DMS153 treated with DMSO at 0.1 percent for 48 hours (cell line): ENCODE results near the gene FSTL5.

Source experiments
- DNase-seq: peaks from one replicate; lab custom pipeline; 2025; ENCODE audit not compliant: unreplicated experiment; lab: John Stamatoyannopoulos, UW

FSTL5 gene

DNA sequence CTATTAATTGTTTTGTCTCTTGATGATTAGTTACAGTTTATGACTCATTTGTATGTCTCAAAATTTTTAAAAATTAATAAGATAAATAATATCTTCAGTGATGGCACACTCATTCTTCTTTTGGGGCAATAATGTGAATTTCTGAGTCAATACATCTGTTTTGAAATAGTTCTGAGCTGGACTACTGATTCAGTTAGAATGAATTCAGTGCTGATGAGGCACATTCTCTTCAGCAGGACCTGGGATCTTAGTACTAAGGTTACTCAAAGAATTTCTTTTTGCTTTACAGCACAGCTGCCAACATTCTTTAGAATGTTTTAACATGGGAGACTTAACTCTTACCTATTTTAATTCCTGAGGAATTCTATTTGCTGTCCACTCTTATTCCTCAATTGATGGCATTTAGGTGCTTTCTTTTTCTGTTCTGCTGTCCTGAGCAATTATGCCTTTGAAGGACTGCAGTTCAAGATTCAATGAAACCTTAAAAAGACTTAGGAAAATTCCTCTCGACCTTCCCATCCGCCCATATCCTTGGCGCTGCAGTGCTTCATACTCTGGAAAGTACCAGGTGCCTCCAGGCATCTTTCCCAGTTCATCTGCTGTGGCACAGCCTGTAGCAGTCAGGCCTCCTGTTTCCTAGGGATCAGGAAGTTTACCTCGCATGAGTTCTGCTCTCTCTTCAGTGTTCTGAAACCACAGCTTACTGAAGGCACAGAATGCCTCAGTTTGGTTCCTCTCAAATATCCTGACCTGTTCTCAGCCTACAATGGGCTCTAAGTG is 213.7 kb downstream of the FSTL5 start:
- no peak for DNase-seq

DNA sequence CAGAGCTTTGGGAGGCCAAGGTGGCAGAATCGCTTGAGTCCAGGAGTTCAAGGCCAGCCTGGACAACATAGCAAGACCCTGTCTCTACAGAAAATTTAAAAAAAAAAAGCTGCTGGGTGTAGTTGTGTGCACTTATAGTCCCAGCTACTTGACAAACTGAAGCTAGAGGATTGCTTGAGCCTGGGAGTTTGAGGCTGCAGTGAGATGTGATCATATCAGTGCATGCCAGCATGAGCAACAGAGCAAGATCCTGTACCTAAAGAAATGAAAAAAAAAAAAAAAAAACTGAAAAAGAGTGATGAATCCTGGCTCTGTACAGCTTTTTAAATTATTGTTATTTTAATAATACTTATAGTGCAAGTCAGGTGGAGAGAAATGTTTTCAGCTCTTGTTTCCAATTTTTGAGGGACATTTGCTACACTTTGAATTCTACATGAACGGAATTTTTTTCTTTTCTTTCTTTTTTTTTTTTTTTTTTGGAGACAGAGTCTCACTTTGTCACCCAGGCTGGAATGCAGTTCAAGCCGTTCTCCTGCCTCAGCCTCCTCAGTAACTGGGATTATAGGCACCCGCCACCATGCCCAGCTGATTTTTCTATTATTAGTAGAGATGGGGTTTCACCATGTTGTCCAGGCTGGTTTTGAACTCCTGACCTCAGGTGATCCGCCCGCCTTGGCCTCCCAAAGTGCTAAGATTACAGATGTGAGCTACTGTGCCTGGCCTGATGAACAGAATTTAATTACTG is 215.6 kb downstream of the FSTL5 start:
- no peak for DNase-seq

DNA sequence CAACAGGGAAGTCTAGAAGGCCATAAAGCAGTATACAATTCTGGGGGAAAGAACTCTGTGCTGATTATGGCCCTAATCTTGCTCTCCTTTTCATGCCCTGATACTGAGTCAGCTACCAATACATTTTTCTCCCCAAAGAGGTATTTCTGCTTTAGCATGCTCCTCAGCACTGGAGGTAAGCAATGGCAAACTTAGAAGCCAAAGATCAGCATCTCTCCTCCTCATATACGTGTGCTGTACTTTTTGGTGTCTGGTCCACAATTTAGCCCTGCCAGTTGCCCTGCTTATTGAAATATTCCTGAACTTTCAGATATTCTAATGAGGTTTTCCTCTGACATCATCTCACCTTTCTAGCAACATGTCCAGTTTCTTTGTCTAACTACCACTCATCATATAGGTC is 226.2 kb downstream of the FSTL5 start:
- DNase-seq = no peak

DNA sequence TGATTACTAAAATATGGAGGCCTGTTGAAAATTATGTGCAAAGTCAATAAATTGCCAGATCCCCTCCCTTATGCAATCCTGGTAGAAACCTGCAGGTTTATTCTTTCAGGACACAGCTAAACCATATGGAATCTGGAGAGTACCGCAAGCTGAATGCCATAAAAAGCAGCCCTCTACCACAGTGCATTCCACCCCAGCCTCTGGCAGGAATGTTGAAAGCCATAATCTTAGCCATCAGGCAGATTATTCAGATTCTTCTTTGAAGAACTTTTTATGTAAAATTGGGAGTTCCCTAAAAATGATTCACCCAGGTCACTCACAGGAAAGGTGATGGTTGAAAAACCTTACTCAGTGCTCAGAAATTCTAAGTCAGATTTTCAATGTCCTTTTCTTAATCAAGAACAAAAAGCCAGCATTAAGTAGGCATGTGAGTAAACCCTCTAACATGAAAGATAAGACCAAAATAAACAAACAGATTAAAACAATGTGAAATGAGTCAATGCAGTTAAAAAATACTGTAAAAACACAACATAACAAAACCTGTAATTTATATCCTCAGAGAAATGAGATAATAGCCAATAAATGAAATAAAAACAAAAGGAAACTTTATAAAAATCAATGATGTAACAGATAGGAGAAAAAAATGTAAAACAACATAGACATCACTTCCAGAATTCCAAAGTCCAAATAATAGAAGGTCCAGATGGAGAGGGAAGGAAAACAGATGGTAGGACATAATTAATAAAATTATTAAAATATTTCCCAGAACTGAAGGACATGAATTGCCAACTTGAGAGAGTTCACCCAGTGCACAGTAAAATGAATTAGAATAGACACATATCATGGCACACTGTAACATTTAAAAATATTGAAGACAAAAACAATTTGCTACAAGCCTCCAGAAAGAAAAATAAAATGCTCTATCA is 226.9 kb downstream of the FSTL5 start:
- DNase-seq = no peak

DNA sequence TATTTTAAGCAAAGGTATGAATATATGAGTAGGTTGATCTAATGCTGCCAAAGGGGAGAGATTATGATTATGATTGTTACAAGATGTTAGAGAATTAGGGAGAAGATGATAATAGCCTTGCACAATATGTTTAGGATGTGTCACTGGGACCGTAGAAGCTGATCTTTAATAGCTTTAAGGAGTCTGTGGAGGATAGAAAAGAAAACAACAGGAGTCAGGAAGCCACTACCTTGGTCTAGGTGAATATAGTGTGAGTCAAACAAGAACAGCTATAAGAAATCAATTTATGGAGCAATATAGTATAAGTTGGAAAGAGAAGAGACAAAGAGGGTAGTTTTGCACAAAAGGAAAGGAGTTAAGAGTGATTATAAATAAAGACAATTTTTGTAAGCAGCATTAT is 232.7 kb downstream of the FSTL5 start:
- DNase-seq = no peak

DNA sequence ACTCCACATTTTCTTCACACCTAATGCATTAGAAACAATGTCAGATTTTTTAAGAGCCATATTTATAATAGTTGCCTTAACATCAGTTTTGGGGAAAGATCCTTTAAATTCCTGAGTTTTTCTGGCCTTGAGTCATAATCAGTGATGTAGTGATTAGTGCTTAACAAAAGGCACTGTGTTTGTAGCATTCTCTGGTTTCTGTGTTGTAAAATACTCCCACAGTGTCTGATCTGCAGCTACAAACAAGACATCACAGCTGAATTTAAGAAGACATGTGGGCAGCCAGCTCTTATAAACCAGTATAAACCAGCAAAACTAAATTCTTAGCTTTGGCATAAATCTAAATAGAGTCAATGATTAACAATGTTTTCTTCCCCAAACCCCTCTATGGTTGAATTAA is 233.8 kb downstream of the FSTL5 start:
- DNase-seq = no peak

DNA sequence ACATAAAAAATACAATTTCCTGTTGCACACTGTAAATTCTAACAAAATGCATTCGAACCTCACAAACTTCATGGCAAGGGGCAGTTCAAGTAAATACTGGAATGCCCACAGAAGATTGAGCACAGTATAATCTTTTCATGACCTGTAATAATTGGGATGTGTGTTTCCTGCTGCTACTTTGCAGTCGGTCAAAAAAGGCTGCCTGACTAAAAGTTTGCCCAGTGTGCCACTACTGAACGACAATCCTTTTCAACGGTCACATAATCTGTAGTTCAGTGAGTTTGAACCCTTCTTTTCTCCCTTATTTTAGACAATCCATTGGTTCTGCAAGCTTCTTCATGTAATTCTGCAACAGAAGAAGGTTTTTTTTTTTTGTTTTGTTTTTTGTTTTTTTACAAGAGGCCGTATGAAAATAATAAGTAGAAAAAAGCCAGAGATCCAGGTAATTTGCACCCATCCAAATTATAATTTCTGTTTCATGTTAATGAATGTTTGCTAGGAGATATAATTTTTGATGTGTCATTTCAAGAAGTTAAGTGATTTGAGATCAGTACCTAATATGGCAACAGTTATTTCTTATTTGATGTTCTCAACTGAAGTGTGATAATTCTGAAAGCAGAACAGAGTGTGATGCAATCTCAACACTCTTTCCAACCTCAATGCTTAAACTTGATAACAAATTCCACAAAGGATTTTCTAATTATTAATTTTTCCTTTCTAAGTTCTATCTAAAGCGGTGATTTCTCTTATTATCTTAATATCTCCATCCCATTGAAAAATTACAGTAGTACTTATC is 237.6 kb downstream of the FSTL5 start:
- DNase-seq = no peak

DNA sequence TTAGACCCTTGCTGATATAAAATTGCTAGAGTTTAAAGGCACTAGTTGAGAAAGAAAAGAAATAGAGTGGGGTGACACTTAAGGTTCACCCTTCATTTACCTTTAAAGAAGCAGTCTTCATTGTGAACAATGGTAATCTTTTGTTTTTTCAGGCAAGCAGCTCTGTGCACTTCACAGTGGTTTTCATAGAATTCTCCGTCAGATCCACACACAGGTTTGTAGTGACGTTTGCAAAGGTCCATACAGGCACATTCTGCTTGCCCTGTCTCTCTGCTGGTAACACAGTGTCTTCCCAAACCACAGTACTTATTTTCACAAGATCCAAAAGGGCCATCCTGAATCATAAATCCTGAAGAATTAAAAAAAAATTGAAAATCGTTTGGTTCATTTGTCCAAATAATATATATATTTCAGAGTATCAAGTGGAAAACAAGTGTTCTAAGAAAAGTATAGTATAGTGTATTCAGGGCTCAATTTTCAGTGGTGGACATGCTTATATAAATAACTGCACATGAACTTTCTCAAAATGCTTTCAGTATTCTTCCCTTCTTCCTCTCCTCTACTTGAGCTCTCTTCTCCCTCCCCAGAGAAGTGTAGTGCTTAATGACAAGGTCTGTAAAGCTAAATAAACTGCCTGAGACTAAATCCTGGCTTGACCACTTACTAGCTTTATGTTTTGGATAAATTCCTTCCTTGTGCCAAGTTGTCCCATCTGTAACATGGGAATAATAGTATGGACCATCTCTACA is 243.3 kb downstream of the FSTL5 start:
- no peak for DNase-seq

DNA sequence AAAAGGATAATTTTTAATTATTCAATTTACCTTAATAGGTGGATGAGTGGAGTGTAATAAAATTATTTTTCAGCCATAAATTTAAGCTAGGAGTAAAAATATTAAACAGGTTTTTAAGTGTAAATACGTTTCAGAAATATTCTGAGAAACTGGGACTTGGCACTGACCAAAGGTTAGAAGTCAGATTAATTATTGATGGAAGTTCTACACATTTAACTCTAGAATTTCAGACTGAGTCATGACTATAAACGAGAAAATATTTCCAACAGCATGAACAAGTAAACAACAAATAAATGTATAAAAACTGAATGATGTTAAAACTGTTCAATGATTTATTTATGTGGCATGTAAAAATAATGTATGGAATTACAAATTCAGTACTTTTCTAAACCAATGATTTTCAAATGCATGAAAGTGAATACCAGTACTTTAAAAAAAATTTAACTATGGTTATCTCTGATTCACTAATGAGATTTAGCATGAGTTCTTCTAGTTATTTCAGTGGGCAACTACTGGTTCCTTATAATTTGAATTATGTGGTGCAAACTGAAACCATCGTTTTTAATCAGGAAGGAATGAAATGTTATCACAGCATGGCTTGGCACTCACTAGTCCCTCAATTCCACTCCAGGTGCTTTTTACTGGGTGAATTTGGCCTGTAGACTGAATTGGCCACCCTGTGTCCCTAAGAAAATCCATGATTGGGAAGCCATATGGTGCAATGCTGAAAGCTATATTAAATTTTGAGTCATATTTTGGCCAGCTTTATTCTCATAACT is 244.2 kb downstream of the FSTL5 start:
- DNase-seq = no peak

DNA sequence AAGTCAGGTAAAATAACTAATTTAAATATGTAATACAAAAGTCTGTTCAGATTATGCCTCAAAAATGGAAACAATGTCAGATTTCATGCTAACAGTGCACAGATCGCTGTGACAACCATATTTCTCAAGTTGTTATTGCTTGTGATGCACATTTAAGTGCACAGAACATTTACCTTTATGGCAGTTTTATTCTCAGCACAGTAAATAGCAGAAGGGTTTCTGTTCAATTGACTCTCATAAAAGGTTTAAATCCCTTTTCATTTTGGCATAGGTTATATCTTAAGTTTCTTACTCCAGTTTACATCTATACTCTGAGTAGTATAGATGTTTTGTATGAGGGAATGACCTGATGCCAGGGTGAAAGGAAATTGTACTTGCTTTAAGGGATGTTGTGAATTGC is 247.8 kb downstream of the FSTL5 start:
- no peak for DNase-seq

DNA sequence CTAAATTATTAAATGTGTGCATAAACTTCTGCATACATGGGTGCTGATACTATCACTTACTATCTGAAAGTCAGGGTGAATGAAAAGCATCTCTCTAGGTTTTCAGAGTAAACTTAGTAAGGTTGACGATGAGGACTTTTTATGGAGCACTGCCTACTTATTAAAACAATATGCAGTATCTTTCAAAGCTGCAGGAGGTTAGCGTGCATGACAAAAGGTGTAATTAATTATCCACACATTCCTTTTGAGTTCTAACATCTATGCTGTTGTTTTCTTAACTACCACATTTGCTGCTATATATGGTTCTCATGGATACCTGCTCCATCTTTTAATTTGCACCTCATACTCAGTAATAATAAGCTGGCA is 256.2 kb downstream of the FSTL5 start:
- no peak for DNase-seq

DNA sequence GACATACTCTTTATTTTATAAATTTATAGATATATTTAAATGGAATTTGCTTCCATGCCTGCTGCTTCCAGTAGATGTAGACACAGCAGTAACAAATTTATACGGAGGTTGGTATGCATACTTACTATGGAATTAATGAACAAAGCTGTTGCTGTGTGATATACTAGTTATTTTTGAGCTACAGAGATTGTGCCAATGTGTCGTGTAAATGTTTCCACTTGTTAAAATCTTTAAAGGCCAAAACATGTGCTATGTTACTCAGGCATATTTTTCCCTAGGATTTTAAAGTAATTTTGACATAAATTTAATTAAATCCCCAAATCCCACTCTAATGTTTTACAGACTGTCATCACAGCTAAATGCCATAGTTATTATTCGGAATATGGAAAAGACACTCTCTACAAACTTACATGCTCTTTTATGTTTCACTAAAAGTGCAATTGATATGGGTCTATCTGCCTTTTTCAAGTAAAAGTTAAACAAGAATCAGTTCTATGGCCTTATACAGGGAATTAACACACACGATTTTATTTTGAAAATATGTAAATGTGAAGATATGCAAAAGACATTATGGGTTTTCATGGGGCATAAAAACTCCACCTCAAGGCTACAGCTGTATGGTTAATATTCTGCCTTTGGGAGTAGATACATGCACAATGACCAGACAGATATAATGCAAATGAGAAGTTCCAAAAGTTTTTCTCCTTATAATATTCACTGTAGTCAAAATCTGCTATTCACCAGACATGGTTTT is 256.8 kb downstream of the FSTL5 start:
- no peak for DNase-seq

DNA sequence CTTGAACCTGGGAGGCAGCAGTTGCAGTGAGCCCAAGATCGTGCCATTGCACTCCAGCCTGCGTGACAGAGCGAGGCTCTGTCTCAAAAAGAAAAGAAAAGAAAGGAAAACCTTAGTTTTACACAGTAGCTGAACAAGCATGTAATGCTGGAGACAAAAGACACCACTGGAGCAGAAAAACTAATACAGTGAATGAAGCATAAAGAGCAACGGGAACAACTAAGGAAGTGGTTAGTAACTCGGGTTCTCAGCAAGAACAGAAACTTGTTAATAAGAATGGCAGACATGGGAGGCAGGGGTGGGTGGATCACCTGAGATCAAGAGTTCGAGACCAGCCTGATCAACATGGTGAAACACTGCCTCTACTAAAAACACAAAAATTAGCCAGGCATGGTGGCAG is 263.7 kb downstream of the FSTL5 start:
- no peak for DNase-seq

DNA sequence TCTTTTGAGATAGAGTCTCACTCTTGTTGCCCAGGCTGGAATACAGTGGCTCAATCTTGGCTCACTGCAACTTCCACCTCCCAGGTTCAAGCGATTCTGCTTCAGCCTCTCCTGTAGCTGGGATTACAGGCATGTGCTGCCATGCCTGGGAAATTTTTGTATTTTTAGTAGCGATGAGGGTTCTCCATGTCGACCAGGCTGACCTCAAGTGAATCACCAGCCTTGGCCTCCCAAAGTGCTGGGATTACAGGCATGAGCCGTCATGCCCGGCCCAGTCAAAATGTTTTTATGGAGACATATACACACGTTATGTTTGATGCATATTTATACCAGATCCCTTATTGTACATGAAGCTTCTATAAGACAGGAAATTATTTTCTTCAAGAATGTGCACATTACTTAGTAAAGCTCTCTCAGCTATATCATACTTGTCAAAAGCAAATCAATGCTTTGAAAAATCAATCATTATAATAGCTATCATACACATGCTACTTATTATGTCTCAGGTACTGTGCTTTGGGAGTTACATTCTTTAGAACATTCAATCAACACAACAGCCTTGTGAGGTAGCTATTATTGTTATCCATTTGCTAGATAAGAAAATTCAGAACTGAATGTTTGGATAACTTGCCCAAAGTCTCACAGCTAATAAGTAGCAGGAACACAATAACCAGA is 269.2 kb downstream of the FSTL5 start:
- no peak for DNase-seq

DNA sequence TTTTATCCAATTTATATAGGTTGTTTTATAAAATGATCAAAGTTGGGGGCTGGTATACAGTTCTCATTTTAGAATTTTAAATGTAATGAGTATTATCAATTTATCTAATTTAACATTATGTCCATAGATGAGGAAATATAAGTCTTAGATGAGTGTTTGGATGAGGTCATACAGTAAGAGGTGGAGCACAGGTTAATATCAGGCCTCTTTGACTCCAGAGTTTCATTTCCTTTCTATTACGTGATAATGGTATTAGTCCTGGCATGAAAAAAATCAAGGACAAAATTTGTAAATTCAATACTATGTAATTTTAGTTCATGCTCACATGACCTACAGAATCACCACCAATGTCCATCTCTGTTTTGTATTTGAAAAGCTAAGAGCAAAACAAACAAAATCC is 269.8 kb downstream of the FSTL5 start:
- DNase-seq = no peak

DNA sequence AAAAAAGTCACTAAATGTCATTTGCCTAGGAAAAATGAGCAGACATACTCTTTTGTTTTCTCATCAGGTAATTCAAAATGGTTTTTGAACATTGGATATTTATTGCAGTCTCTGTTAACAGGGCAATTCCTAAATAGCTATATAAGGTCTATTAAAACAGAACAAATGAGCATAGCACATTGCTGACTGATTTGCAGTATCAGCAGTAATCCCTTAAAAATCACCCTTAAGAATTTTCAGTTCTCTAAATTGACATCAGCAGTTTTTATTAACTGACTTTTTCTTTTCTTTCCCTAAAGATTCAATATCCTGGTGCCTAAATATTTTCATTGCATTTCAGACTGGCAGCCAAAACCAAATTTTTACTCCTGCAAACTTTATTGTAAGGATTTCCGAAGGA is 270.2 kb downstream of the FSTL5 start:
- DNase-seq = no peak

DNA sequence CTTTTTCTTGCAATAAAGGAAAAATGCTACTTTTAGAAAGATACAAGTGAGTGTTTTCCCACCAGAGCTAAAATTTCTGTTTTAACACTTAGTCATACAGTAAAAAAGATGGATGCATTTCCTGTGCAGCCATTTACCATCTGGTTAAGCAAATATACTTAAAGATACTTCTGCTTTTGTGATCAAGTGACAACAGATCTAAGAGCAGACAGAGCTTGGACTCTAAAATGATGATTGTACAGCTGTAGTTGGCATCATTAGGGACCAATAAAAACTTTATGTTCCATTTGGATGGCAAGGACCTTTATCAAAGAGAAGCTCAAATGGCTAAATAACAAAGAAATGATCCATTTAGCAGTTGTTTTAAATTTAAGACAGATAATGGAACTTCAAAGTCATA is 270.8 kb downstream of the FSTL5 start:
- DNase-seq = peak; percentile 86

DNA sequence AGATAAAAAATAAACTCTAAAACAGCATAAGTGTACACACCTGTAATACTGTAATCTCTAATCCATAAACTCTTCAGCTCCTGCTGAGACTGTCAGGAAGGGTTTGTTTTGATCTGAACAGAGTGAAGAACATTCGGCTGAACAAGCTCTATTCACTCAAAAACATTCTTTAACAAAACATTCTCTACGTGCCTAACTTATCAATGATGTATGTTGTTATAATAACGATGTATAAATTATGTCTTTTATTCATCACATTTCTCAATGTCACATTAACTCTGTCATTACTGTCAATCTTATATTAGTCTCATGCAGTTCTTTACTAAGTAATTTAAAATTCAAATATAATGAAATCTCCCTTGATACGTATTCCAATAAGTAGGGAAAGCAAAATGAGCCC is 280.6 kb downstream of the FSTL5 start:
- DNase-seq = no peak
